Astrocyte (in vitro differentiated cells and primary cell): ENCODE measurements around the gene KLHL33.

Source experiments
- EZH2 ChIP-seq: IDR thresholded peaks from 2 replicates; pipeline ENCODE4 v1.6.1; 2012; ENCODE audit warnings: mild to moderate bottlenecking, low read length, inconsistent platforms; ENCODE audit not compliant: insufficient read depth
- TF ChIP-seq, protein P1 (sequence below): IDR thresholded peaks from 2 replicates; pipeline ENCODE4 v1.5.1; 2011; ENCODE audit warnings: low read depth, mild to moderate bottlenecking, inconsistent platforms, low read length, moderate library complexity; ENCODE audit not compliant: insufficient read depth

DNA sequence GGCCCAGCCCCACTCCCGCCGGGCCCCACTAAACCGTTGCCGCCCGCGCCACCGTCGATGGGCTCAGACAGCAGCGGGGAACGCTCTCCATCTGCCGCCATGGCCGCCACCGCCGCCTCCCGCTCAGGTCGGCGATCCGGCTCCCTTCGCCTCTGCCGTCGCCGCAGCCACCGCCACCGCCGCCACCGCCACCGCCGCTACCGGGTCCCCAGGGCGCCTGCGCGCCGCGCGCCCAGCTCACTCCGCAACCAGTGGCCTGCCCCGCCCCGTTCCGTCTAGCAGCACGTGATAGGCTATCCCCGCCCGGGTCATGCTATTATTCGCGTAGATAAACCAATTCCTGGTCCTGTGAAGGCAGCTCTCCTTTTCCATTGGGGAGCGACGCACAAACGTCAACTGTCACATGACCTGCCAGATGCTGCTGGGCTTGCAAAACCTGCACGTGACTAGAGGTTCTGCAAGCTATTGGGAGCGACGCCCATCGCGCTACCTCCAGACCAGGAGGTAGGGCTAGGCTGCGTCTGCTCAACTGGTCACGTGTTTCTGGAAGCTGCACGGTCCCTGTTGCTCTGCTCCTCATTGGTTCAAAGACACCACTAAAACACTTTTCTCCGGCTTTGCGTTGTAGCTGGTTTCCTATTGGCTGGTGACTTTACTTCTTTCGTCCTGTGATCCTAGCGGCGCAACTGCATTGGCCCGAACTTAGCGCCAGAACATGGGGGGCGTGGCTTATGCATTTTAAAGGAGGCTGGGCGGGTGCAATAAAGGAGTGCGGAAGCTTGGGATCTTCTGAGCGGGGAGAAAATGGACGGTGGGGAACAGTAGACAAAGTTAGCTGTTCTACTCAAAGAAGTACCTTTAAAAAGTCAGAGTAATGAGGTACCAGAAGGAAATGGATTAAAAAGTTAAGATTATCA, 25.5 kb upstream of the KLHL33 start, which contains the start of gene PIP4P1:
- TF ChIP-seq, protein P1, sequence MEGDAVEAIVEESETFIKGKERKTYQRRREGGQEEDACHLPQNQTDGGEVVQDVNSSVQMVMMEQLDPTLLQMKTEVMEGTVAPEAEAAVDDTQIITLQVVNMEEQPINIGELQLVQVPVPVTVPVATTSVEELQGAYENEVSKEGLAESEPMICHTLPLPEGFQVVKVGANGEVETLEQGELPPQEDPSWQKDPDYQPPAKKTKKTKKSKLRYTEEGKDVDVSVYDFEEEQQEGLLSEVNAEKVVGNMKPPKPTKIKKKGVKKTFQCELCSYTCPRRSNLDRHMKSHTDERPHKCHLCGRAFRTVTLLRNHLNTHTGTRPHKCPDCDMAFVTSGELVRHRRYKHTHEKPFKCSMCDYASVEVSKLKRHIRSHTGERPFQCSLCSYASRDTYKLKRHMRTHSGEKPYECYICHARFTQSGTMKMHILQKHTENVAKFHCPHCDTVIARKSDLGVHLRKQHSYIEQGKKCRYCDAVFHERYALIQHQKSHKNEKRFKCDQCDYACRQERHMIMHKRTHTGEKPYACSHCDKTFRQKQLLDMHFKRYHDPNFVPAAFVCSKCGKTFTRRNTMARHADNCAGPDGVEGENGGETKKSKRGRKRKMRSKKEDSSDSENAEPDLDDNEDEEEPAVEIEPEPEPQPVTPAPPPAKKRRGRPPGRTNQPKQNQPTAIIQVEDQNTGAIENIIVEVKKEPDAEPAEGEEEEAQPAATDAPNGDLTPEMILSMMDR, result no peak
- peak; percentile 71 for TF ChIP-seq EZH2
